ENCODE results near the gene WDFY2.

WDFY2 gene

GRCh38 chr13:51771418-51772104, 187.3 kb downstream of the WDFY2 start:
- no peak for DNase-seq (ENCODE audit: low read depth)

DNA sequence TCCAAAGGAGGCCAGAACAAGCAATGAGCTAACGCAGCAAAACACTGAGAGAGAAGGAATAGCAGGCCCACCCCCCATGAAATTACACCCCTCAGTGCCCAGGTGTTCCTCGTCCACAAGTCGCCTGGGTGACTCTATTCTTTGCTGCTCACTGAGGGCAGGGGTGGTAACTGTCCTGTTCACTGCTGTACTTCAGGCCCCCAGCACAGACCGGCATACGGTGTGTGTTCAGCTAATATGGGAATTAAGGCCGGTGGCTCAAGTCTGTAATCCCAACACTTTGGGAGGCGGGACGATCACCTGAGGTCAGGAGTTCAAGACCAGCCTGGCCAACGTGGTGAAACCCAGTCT, 187.8 kb downstream of the WDFY2 start:
- DNase-seq (ENCODE audit: low read depth) = no peak

GRCh38 chr13:51772781-51773180, 188.5 kb downstream of the WDFY2 start:
- no peak for DNase-seq (ENCODE audit: low read depth)

GRCh38 chr13:51773515-51773914, 189.3 kb downstream of the WDFY2 start:
- no peak for DNase-seq (ENCODE audit: low read depth)

GRCh38 chr13:51776179-51776578, 191.9 kb downstream of the WDFY2 start:
- DNase-seq (ENCODE audit: low read depth) = no peak

- no peak for DNase-seq (ENCODE audit: low read depth)
Measured at GRCh38 chr13:51777921-51778320, 193.7 kb downstream of the WDFY2 start.

- no peak for DNase-seq (ENCODE audit: low read depth)
Measured at GRCh38 chr13:51778392-51778791, 194.1 kb downstream of the WDFY2 start.

DNA sequence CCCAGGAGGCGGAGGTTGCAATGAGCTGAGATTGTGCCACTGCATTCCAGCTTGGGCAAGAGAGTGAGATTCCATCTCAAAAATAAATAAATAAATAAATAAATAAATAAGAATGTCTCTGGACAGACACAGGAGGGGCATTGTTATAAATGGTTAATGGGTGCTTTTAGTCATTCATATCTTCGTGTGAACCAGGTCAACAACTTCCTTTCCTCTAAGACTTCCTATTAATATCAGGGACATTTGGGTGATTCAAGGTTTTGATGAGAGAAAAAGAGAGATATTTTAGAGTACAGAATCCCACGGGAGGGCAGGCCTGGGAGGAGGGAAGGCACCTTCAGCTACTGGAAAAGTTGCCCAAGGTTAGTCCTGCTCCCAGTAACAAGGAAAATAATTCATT, 195.8 kb downstream of the WDFY2 start:
- DNase-seq (ENCODE audit: low read depth) = no peak

GRCh38 chr13:51781246-51782022, 197.2 kb downstream of the WDFY2 start:
- DNase-seq (ENCODE audit: low read depth) = no peak

GRCh38 chr13:51782026-51782710, 197.9 kb downstream of the WDFY2 start:
- no peak for DNase-seq (ENCODE audit: low read depth)

GRCh38 chr13:51783428-51784094, 199.3 kb downstream of the WDFY2 start:
- no peak for DNase-seq (ENCODE audit: low read depth)

- no peak for DNase-seq (ENCODE audit: low read depth)
Measured at GRCh38 chr13:51784097-51784496, 199.8 kb downstream of the WDFY2 start.

GRCh38 chr13:51785712-51786424, 201.6 kb downstream of the WDFY2 start:
- DNase-seq (ENCODE audit: low read depth) = no peak

DNA sequence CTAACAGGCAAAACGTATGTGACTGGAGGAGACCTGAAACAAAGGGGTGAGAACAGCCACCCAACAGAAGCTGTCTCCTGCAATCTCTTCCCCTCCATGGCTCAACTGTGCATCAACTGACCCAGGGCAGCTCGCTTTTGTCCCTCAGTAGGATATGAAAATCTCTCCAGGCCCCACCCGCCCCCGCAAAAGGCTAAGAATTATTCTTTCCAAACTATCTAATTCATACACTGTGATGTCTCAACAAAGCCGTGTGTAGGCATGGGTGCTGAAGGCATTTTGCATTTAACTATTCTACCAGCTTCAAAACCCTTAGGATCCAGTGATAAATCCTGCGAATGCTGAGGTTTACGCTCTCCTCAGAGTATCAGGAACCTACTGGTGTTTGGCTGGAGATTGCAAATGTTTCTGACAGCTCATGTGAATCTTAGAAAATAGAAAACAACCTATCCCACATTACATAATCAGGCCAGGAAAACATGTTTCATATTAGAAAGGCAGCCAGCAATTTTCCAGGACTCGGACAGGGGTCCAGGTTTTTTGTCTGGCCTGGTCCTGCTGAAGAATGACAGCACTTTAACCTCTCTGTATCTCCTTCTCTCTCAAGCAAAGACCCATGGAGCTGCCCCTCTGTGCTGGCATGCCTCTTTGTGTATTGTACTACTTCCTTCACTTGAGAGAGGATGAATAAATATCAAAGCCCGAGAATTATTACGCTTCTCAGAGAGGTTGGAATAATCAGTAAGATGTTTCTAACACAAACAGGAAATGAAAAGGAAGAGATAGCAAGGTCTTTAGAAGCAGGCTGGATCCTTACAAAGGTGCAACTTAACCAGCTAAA, 202.4 kb downstream of the WDFY2 start:
- no peak for DNase-seq (ENCODE audit: low read depth)

DNA sequence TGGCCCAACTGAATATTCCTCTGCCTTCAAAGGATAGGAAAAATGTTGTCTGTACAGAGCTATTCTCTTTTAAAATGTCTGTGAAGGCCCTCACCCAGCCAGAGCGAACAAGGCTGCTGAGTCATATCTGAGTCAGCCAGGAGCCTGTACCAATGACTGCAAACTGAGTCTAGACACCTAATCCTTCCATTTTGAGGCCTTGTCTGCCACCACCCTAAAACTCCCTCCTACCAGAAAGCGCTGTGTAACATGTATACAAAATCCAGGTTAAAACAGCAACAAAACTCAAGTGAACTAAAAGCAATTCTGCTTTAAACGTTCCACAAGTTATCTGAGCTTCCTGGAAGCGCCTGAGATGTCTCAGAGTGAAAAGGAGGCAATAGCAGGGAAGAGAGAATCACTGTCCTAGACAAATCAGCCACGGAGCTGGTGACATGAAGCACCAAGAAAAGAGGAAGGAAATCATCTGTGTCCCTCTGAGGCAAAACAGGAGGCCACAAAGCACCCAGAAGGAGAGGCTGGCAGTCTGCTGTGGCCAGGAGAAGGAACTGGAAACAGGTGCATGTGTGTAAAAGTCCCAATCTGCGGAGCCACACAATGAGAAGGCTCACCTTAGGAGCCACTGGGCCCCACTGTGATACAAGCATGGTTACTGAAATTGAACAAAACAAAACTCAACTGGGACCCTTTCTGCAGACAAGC, 209.5 kb downstream of the WDFY2 start:
- DNase-seq (ENCODE audit: low read depth) = no peak

DNA sequence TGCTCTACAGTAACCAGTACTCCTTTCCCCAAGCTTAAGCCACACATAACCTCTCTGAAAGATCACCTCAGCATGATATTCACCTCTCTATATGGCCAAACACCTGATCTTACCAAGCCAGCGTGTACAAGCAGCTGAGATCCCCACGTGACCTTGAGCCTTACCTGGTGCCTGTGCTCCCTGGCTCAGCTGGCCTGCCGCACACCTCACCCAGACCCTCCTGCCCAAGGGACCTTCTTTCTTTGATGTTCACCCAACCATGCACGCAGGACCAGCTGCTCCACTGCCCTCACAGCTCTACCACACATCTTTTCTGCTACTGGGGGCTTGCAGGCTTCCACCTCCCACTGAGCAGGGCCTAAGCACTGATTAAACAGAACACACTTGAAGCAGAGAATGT, 210.7 kb downstream of the WDFY2 start:
- no peak for DNase-seq (ENCODE audit: low read depth)

- no peak for DNase-seq (ENCODE audit: low read depth)
Measured at GRCh38 chr13:51795419-51795818, 211.2 kb downstream of the WDFY2 start.

GRCh38 chr13:51796546-51796945, 212.3 kb downstream of the WDFY2 start:
- no peak for DNase-seq (ENCODE audit: low read depth)

DNA sequence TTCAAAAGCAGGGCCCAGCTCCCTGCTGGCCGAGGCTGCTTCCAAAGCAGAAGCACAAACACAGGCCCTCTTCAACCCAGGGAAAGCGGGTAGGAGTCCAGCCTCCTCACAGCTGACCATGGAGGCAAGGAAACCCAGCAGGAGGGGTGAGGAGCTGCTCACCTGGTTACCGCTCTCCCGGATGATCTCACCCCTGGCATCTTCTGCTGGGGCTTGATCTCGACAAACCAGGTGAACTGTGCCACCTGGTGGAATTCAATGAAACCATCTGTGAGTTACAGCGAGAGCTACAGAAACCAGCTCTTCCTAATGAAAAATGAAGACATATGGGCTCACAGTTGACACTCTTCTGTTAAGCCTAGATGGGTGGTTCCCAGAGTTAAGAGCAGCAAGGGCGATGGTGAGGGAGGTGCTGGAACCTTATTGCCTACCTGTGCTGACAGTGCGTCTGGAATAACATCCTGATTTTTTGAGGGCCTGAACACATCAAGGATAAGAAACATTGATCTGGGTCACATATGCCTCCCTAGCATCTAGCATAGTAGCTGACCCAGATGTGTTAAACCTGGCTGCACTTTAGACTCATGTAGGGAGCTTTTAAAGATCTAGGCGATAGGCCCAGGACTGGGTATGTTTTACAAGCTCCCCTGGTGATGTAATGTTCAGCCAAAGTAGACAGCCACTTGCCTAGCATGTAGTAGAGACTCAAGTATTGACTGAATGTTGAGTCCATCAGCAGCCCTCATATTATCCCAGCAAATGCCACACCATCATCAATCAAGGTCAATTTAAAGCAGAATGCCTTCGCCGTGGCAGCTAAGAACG, 213.6 kb downstream of the WDFY2 start:
- no peak for DNase-seq (ENCODE audit: low read depth)

- DNase-seq (ENCODE audit: low read depth) = no peak
Measured at GRCh38 chr13:51799261-51799660, 215.0 kb downstream of the WDFY2 start.

Measured in HS-27A (cell line).